ENCODE results near the gene THAP8.

- TF ChIP-seq CTCF (IDR thresholded peaks at IDR 0.05; ENCODE audit: insufficient read depth, low read length, poor library complexity, severe bottlenecking), result no peak
- no peak for TF ChIP-seq EZH2phosphoT487 (conservative IDR thresholded peaks at IDR 0.05; ENCODE audit: low read length)
Measured at GRCh38 chr19:36028313-36029041, 25.6 kb downstream of the THAP8 start.

Data from SU-DHL-6 (cell line).